HG02759 (cell line): ENCODE data around the gene RAPSN.

ENCODE experiments used
- ATAC-seq: cut with Tn5 transposase; IDR thresholded peaks from one replicate; pipeline ENCODE4 v1.9.1; 2021; ENCODE audit warnings: mild to moderate bottlenecking, moderate library complexity; ENCODE audit not compliant: unreplicated experiment

RAPSN gene

DNA sequence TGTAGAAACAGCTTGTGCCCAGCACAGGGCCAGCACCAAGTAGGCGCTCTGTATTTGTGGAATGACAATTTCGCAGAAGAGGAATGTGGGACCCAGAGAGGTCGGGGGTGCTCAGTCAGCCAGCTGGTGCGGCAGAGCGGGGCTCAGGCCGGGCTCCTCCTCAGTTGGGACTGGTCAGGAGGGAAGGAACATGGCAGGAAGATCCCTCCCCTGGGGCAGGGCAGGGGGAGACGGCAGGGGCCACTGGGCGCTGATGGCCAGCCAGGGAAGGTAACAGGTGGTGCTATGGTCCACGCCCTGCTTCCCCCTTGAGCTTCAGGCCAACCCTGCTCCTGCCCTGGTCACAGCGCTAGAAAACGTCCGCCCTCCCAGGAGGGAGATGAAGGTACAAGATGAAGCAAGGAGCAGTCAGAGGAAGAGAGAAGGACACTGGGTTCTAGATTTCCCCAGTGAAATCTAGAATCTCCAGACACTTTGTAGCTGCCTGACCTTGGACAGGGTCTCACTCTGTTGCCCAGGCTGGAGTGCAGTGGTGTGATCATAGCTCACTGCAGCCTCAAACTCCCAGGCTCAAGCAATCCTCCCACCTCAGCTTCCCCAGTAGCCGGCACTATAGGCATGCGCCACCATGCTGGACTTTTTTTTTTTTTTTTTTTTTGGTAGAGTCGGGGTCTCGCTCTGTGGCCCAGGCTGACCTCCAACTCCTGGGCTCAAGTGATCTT, 57.1 kb downstream of the RAPSN start:
- no peak for ATAC-seq

DNA sequence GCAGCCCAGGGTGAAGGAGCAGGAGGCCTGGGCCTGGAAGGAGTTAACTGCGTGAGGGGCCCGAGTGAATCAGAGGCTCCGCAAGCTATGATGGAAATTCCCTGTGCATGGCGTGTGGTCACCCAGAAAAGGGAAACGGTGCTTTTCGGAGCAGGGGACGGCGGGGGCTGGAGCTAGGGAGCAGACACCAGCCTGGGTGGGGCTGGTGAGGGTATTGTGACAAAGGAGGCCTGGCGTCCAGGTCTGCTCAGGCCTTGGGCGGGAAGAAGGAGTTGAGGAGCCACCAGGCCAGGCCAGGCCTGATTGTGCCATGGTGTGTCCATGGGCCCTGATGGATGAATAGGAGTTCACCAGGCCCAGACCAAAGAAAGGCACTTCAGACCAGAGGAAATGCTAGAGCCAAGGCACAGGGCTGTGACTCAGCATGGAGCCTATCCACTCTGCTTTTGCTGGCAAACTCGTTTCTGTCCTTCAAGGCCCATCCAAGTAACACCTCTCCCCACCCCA, 57.8 kb downstream of the RAPSN start:
- no peak for ATAC-seq

DNA sequence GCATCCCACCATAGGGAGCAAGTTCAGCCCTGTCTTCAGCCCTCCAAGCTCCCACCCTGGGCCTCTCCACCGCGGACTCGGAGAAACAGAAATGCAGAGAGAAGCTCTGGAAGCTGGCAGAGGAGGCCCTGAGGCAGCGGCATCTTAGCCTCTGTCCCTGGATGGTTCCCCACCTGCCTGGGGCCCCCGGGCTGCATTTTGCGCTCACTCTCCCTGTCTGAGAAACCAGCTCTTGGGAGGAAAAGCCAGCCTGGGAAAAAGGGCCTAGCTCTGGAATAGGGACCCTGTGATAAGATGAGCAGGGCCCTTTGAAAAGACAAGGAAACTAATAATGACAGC, 58.5 kb downstream of the RAPSN start:
- no peak for ATAC-seq

DNA sequence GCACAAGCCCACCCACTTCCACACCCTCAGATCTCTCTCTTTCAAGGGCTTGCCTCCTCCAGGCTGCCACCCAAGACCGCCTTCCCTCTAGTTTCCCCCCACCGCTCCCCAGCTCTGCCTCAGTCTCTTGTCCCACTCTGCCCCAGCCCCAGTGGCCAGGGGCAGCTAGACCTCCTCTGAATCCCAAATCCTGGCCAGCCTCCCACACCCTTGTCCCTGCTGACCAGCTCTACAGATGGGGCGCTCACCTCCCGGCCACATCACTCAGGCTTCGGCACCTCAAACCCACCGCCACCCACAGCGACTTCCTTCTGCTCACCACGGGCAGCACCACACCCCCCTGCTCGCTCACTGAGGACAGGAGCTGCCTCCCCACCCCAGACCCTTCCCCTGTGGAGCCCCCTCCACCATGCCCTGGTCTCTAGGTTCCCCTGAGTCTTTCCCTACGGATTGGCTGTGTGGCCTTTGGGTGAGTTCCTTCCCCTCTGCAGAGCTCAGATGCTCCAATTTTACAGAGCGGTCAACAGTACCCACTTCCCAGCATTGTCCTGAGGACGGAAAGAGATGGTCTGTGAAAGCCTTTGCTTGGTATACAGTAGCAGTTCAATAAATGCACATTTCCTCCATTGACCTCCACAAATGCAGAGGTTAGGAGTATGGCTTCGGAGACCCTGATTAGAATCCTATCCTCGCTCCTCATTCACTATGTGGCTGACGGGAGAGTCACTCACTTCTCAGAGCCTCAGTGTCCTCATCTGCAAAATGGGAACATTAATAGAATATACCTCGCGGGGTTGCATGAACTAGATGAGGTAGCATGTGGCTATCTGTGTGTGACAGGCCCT, 59.1 kb downstream of the RAPSN start:
- ATAC-seq = no peak

DNA sequence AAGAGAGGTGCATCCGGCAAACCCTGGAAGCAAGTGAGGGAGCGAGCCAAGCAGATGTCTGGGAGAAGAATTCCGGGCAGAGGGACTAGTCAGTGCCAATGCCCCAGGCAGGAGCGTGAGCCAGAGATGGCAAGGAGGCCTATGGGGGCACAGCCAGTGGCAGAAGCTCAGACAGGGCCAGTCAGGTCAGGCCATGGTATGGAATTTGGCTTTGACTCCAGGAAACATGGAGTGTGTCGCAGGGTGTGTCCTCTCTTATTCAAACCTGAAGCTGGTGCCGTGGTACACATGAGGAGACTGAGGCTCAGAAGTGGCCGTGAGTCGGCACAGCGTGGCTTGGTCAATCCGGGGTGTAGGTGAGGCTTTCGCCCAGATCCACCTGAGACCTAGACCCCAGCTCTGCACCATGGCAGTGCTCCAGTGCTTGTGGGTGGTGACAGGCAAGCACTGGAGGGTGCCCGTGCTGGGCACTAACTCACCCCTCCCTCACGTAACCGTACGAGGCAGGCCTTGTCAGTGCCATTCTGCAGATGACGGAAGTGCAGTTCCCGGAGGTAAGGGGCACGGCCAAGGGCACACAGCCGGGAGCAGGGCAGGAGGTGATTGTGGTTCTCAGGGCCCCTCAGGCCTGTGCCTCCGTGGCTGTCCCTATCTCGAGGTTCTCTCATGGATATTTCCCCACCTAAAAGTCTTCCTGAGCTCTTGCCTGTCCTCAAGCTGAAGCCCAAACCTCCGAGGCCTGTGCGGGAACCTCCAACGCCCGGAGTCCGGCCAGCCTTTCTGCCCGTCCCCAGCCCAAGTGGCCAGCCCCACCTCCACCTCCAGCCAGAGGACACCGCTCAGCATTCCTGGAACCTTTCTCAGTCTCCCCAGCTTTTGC, 60.0 kb downstream of the RAPSN start:
- no peak for ATAC-seq

DNA sequence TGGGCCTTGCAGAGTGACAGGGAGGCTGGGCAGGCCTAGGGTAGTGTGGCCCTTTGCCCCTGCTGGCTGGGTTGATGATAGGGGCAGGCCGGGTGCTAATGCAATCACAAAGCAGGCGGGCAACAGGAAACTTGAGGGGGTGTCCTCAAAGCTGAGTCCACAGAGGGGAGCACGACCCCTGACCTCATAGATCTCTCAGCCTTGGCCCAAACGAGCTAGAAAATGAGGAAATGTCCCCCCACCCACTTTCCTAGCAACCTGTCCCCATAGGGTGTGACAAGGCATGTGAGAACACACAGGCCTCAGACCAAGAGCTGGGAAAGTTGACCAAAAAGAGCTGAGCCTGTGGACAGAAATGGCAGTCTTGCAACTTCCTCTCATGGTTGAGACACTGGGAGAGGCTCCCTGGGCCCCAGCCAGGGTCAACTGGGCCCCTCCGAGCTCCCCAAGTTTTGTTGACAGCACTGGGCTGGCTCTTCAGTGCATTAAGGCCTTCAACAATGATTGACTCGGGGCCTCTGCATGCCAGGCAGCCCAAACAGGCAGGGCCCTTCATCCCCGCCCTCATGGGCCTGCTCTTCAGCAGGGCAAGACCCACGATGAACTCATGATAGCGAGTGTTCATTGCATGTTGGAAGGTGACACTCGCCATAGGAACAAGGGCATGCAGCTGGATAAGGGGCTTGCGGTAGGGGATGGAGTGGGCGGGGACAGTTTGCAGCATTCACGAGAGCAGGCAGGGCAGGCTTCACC, 60.8 kb downstream of the RAPSN start:
- no peak for ATAC-seq
